Suppressor macrophage treated with lipopolysaccharide for 1 hour (primary cell): Measurements from ENCODE around the gene CTNNA1.

ENCODE experiments used
- DNase-seq, 3 donors: peaks; one replicate each; pipeline ENCODE4 v3.0.0-alpha.2; 2020 to 2022

CTNNA1 gene

GRCh38 chr5:138936225-138936967, 183.2 kb downstream of the CTNNA1 start:
- no peak for DNase-seq

- no peak for DNase-seq
Measured at GRCh38 chr5:138936968-138937345, 183.7 kb downstream of the CTNNA1 start.

GRCh38 chr5:138937392-138938387, 184.5 kb downstream of the CTNNA1 start:
- DNase-seq = no peak

- no peak for DNase-seq
Measured at GRCh38 chr5:138938526-138938925, 185.3 kb downstream of the CTNNA1 start.

GRCh38 chr5:138942066-138942465, 188.8 kb downstream of the CTNNA1 start:
- no peak for DNase-seq

- DNase-seq = no peak
Measured at GRCh38 chr5:138942861-138943260, 189.6 kb downstream of the CTNNA1 start.

- DNase-seq = no peak
Measured at GRCh38 chr5:138943599-138944173, 190.5 kb downstream of the CTNNA1 start.

GRCh38 chr5:138944527-138945322, 191.5 kb downstream of the CTNNA1 start:
- no peak for DNase-seq

- no peak for DNase-seq
Measured at GRCh38 chr5:138945421-138946240, 192.4 kb downstream of the CTNNA1 start.

- DNase-seq = no peak
Measured at GRCh38 chr5:138946241-138946623, 193.0 kb downstream of the CTNNA1 start.

- no peak for DNase-seq
Measured at GRCh38 chr5:138946831-138947560, 193.8 kb downstream of the CTNNA1 start.

- DNase-seq = no peak
Measured at GRCh38 chr5:138947780-138948179, 194.6 kb downstream of the CTNNA1 start.

GRCh38 chr5:138948471-138949222, 195.4 kb downstream of the CTNNA1 start:
- no peak for DNase-seq

GRCh38 chr5:138949223-138949574, 196.0 kb downstream of the CTNNA1 start:
- no peak for DNase-seq

- no peak for DNase-seq
Measured at GRCh38 chr5:138949988-138950387, 196.8 kb downstream of the CTNNA1 start.

- no peak for DNase-seq
Measured at GRCh38 chr5:138950421-138951031, 197.3 kb downstream of the CTNNA1 start.

- no peak for DNase-seq
Measured at GRCh38 chr5:138951091-138951985, 198.1 kb downstream of the CTNNA1 start.

- no peak for DNase-seq
Measured at GRCh38 chr5:138951986-138952735, 198.9 kb downstream of the CTNNA1 start.
